Measurements from ENCODE around the gene DDRGK1. TPM values are rescaled to one million over a fixed set of nuclear protein-coding genes. Genes with fewer than 3 reads are reported as not detected.

The DDRGK1 gene
- total and polyA plus RNA-seq, 3 experiments from 2014 or later: 58.1 to 77.9 (median 75.3) TPM

DNA sequence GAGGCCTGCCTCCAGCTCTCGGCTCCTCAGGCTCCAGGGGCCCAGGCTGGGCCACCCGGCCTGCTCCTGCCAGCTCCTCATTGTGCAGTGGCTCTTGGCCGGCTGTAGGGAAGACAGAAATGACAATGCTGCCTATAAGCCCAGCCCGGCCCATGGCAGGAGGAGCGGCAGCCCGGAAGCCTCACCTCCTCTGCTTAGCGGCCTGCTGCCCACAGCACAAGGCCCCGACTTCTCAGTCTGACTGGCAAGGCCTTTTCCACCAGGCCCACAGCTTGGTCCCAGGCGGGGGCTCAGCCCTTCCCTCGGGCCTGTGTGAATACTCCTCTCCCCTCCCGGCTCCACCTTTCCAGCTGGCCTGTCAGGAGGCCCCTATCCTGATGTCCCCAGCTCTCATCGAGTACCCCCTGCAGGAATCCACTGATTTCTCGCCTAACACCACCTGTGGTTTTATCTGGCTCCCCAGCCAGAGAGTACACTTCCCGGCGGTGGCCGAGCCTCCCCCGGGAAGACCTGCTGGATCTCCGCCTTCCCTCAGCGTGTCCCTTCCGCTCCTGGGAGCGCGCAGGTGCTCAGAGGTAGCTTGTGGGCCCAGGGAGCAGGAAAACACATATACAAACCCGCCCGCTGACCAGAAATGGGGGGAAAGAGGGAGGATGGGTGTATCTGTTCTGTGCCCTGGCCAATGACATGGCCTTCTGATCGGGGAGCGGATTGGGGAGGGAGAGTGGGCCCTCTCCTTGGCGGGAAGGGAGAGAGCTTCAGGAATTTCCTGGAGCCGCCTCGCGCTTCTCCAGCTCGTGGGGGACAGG lies 963 bp downstream of the DDRGK1 start:
- ChIA-PET POLR2A (interaction anchor here (0.6 to 1.2 kb wide), 2 partner anchors 27 to 46 kb away, joined by 5 to 6 read pairs; no protein-coding TSS in a partner anchor), CTCF (interaction anchor here (1.5 kb wide), 1 partner anchor 150 kb away, joined by 6 read pairs; no protein-coding TSS in a partner anchor)
- Mint-ChIP-seq H3K4me3 (peak overlapping the region; percentile 93 to 97 (median 96)), H3K27ac (peak overlapping the region; percentile 95 to 99 (median 96)), H3K9me3 (no peaks in the 10 kb centered on the region), H3K27me3 (no peaks in the 10 kb centered on the region), H3K36me3 (peaks cover 0 to 41% (median 10%) of the 10 kb centered on the region in 3 donors), H3K4me1 (peaks cover 12 to 34% (median 18%) of the 10 kb centered on the region in 3 donors)
- peak overlapping the region; percentile 91 for H3K27ac ChIP-seq (ENCODE audit: low read depth, low read length)
- H3K4me1 ChIP-seq (ENCODE audit: insufficient read depth, low read length): peaks cover 14% of the 10 kb centered on the region
- H3K27me3 ChIP-seq (ENCODE audit: insufficient read depth, low read length, poor library complexity, severe bottlenecking): no peaks in the 10 kb centered on the region
- DNase-seq: peak in 4 of 5 donors; percentile 5 to 51 (median 14)
- peaks cover 22% of the 10 kb centered on the region for H3K36me3 ChIP-seq (ENCODE audit: insufficient read depth, low read length)
- H3K4me3 ChIP-seq (ENCODE audit: low read length): peak overlapping the region; percentile 97
- no peaks in the 10 kb centered on the region for H3K9me3 ChIP-seq (ENCODE audit: low read length)

DNA sequence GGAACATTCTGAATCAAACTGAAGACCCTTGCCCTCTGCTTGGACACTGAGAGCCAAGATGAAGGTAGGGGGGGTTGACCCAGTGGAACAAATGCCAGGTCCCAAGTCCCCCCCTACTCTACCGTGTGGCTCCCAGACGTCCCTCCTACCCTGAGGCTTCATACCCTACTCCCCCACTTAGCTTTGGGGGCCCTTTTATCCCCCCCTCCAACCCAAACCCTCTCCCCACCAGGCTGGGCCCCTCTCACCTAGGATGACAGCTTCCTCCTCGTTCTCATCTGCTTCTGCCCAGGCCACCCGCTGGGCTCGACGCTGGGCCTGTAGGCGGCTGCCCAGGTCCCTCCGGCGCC lies 1.5 kb downstream of the DDRGK1 start:
- Mint-ChIP-seq H3K4me1 (peaks cover 11 to 30% (median 17%) of the 10 kb centered on the region in 3 donors), H3K4me3 (peak overlapping the region; percentile 50 to 96 (median 93)), H3K36me3 (peaks cover 0 to 42% (median 10%) of the 10 kb centered on the region in 3 donors), H3K27me3 (no peaks in the 10 kb centered on the region), H3K27ac (peak overlapping the region in 6 of 8 donors; percentile 27 to 97 (median 94)), H3K9me3 (no peaks in the 10 kb centered on the region)
- peaks cover 22% of the 10 kb centered on the region for H3K36me3 ChIP-seq (ENCODE audit: insufficient read depth, low read length)
- peak overlapping the region; percentile 97 for H3K4me3 ChIP-seq (ENCODE audit: low read length)
- DNase-seq: no peak
- H3K27ac ChIP-seq (ENCODE audit: low read depth, low read length): peak overlapping the region; percentile 91
- no peaks in the 10 kb centered on the region for H3K9me3 ChIP-seq (ENCODE audit: low read length)
- H3K27me3 ChIP-seq (ENCODE audit: insufficient read depth, low read length, poor library complexity, severe bottlenecking): no peaks in the 10 kb centered on the region
- H3K4me1 ChIP-seq (ENCODE audit: insufficient read depth, low read length): peaks cover 13% of the 10 kb centered on the region
- POLR2A ChIA-PET: no interaction called here
- CTCF ChIA-PET: interaction anchor here (1.0 to 1.5 kb wide), 2 partner anchors 16 to 149 kb away, joined by 3 to 6 read pairs; no protein-coding TSS in a partner anchor

DNA sequence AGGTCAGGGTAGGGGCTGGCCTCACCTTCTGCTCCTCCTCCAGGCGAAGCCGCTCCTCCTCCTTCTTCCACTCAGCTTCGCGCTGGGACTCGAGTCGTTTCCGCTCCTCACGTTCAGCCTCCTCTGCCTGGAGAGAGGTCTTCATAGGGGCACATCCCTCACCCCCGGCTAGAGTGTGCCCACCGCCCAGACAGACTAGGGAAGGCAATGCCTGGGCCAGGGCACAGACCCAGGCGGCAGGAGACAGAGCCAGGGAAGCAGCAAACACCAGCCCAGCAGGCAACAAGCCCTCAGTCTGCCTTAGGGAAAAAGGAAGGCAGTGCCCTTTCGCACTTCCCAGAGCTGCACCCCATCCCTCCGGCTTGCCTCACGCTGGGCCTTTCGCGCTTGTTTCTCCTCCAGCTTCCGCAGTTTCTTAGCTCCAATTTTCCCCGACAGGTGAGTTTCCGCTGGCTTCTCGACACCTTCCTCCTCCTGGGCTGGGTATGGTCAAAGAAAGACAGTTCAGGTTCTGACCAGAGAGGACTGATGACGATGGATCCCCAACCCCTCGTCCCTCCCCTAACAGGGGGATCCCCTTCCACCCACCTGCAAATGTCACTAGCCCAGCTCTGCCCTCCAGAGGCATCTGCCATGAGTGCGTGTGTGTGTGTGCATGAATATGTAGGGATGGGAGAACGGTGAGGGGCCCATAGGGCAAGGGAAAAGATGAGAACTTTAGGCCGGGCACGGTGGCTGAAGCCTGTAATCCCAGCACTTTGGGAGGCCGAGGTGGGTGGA lies 4.3 kb downstream of the DDRGK1 start:
- H3K27me3 ChIP-seq (ENCODE audit: insufficient read depth, low read length, poor library complexity, severe bottlenecking): no peaks in the 10 kb centered on the region
- H3K4me3 ChIP-seq (ENCODE audit: low read length): no peak overlapping the region
- no peak overlapping the region for H3K27ac ChIP-seq (ENCODE audit: low read depth, low read length)
- peaks cover 24% of the 10 kb centered on the region for H3K36me3 ChIP-seq (ENCODE audit: insufficient read depth, low read length)
- Mint-ChIP-seq H3K36me3 (peaks cover 6 to 64% (median 18%) of the 10 kb centered on the region in 3 donors), H3K4me3 (peak overlapping the region in 1 of 7 donors; percentile 26), H3K27ac (peak overlapping the region in 2 of 8 donors; percentile 11 to 66), H3K4me1 (peaks cover 13 to 33% (median 22%) of the 10 kb centered on the region in 3 donors), H3K27me3 (no peaks in the 10 kb centered on the region), H3K9me3 (no peaks in the 10 kb centered on the region)
- H3K4me1 ChIP-seq (ENCODE audit: insufficient read depth, low read length): peaks cover 13% of the 10 kb centered on the region
- ChIA-PET CTCF (no interaction called here), POLR2A (no interaction called here)
- no peaks in the 10 kb centered on the region for H3K9me3 ChIP-seq (ENCODE audit: low read length)
- DNase-seq: peak in 1 of 5 donors; percentile 45

DNA sequence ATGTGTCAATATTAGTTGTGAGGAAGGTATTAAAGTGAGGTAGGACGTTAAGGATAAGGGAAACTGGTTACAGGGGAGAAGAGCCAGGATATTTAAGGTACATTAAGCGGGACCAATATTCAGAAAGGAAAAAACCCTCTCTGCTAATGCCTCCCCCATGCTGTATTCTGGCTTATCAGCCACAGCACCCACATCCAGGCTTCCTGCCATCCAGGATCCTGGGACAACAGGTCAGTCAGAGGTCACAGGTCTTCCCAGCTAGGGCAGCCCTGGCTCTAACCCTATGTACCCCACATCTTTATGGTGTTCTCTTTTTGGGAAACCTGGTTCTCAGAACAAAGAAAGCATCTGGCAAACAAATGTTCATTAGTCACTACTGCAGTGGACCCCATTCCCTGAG lies 5.3 kb downstream of the DDRGK1 start:
- H3K4me1 Mint-ChIP-seq: peaks cover 10 to 28% (median 17%) of the 10 kb centered on the region in 3 donors
- H3K4me3 Mint-ChIP-seq: peak overlapping the region in 2 of 7 donors; percentile 46 to 72
- peak overlapping the region in 3 of 8 donors; percentile 34 to 78 (median 66) for H3K27ac Mint-ChIP-seq
- ChIA-PET POLR2A (interaction anchor here (0.9 kb wide), 1 partner anchor 31 kb away, joined by 5 read pairs; no protein-coding TSS in a partner anchor), CTCF (no interaction called here)
- Histone ChIP-seq H3K9me3 (ENCODE audit: low read length) (no peaks in the 10 kb centered on the region), H3K27ac (ENCODE audit: low read depth, low read length) (no peak overlapping the region), H3K27me3 (ENCODE audit: insufficient read depth, low read length, poor library complexity, severe bottlenecking) (no peaks in the 10 kb centered on the region), H3K4me3 (ENCODE audit: low read length) (no peak overlapping the region), H3K4me1 (ENCODE audit: insufficient read depth, low read length) (peaks cover 13% of the 10 kb centered on the region), H3K36me3 (ENCODE audit: insufficient read depth, low read length) (peaks cover 33% of the 10 kb centered on the region)
- peak in 1 of 5 donors; percentile 7 for DNase-seq
- peaks cover 6 to 71% (median 19%) of the 10 kb centered on the region in 3 donors for H3K36me3 Mint-ChIP-seq
- H3K9me3 Mint-ChIP-seq: no peaks in the 10 kb centered on the region
- H3K27me3 Mint-ChIP-seq: no peaks in the 10 kb centered on the region

DNA sequence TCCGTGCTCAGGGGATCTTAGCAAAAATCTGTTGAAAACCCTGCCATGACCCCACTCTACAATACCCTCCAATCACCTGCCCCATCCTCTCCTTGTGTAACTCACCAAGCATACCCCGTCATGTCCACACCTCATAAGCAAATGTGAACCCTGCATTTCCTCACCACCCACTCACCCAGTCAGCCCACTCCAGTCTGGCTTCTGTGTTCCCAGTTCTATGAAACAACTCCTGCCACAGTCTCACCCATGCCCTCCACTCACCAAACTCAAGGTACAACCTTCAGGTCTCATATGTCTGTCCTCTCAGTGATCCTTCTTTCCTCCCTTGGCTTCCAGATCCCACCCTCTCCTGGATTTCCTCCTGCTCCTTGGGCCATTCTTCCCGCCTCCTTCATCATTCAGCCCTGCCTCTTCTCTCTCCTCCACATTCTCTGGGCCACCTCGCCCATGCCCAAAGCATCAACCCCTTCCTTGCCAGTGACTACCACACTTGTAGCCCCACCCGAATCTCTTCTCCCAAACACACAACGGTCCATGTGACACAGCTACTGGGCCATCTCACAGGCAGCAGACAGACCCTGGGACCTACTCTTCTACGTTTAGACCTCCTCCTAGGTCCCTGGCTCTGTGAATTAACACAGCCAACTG lies 8.8 kb downstream of the DDRGK1 start:
- Mint-ChIP-seq H3K9me3 (no peaks in the 10 kb centered on the region), H3K4me3 (peak overlapping the region in 1 of 7 donors; percentile 65), H3K36me3 (peaks cover 17 to 87% (median 25%) of the 10 kb centered on the region in 3 donors), H3K4me1 (peaks cover 1 to 10% (median 3%) of the 10 kb centered on the region in 3 donors), H3K27me3 (no peaks in the 10 kb centered on the region), H3K27ac (peak overlapping the region in 6 of 8 donors; percentile 66 to 90 (median 80))
- H3K4me1 ChIP-seq (ENCODE audit: insufficient read depth, low read length): no peaks in the 10 kb centered on the region
- CTCF ChIA-PET: no interaction called here
- DNase-seq: peak in 1 of 5 donors; percentile 24
- peaks cover 39% of the 10 kb centered on the region for H3K36me3 ChIP-seq (ENCODE audit: insufficient read depth, low read length)
- POLR2A ChIA-PET: no interaction called here
- H3K27ac ChIP-seq (ENCODE audit: low read depth, low read length): no peak overlapping the region
- H3K27me3 ChIP-seq (ENCODE audit: insufficient read depth, low read length, poor library complexity, severe bottlenecking): no peaks in the 10 kb centered on the region
- H3K9me3 ChIP-seq (ENCODE audit: low read length): no peaks in the 10 kb centered on the region
- H3K4me3 ChIP-seq (ENCODE audit: low read length): no peak overlapping the region

DNA sequence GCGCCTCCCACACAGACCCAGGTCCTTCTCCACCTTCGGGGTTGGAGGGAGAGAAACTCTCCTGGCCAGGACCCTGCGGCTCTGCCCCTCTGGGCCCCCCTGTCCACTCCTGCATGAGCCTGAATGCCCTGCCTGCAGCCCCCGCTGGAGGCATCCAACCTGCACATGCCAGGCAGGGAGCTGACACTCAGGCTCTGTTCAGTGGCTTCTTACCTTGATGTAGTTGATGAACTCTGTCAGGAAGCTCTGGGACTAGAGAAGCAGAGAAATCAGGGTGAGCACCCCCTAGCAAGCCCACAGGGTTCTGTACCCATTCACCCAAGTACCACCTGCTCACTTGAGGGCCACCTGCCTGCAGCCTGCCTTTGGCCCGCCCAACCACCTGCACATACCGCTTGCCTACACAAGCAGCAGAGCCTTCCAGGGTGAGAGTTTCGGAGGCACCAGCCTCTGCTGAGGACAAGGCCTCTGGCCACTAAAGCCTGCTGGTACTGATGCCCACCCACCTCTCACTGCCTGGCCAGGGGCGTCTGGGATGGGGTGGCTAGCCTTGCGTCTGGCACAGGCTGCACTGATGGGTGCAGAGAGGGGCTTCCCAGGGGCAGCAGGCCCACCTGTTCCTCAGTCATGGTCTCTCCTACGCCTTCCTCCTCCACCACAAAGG lies 9.7 kb downstream of the DDRGK1 start:
- H3K36me3 Mint-ChIP-seq: peaks cover 17 to 87% (median 22%) of the 10 kb centered on the region in 3 donors
- CTCF ChIA-PET: no interaction called here
- H3K27ac Mint-ChIP-seq: peak overlapping the region in 2 of 8 donors; percentile 54 to 69

DNA sequence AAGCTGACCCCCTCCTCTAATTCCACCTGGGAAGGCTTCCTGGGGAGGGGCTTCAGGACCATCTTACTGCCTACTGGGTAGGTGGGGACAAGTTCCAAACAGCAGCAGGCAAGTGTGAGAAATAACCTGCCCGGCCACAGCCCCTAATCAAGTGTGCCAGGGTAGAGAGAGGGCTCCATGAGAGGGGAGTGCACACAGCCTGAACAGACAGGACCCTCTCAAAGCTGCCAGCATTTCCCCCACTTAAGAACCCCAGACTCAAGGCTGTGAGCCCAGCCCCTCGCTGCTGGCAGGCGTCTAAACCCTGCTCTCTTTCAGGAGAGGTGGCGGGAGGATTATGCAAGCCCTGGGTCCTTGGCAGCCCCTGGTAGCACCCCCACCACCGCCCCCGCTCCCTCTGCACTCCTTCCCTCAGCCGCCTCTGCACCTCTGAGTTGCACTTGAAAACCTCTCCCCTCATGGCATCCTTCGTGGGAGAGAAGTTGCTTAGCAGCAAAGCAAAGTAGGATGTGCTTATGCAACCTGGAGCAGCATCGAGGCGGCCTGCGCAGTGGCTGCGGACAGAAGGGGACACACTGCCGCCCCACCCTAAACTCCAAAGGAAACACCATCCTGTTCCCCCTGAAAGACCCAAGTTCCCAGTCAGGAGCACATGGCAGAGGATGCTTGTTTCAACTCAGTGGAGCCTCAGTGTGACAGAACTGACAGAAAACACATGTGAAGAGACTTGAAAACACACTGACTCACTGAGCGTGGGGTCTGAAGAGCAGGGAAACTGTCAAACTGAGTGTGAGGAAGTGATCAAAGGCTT lies 10.5 kb downstream of the DDRGK1 start:
- Mint-ChIP-seq H3K9me3 (no peaks in the 10 kb centered on the region), H3K4me3 (no peak overlapping the region), H3K27me3 (no peaks in the 10 kb centered on the region), H3K4me1 (peaks cover 1 to 10% (median 3%) of the 10 kb centered on the region in 3 donors), H3K36me3 (peaks cover 17 to 87% (median 18%) of the 10 kb centered on the region in 3 donors), H3K27ac (peak overlapping the region in 1 of 8 donors; percentile 79)
- no peaks in the 10 kb centered on the region for H3K9me3 ChIP-seq (ENCODE audit: low read length)
- H3K36me3 ChIP-seq (ENCODE audit: insufficient read depth, low read length): peaks cover 27% of the 10 kb centered on the region
- H3K4me1 ChIP-seq (ENCODE audit: insufficient read depth, low read length): no peaks in the 10 kb centered on the region
- no peak overlapping the region for H3K4me3 ChIP-seq (ENCODE audit: low read length)
- CTCF ChIA-PET: no interaction called here
- peak in 1 of 5 donors; percentile 21 for DNase-seq
- POLR2A ChIA-PET: no interaction called here
- H3K27me3 ChIP-seq (ENCODE audit: insufficient read depth, low read length, poor library complexity, severe bottlenecking): no peaks in the 10 kb centered on the region
- no peak overlapping the region for H3K27ac ChIP-seq (ENCODE audit: low read depth, low read length)

More for the DNA sequence above, 9.7 kb downstream of the DDRGK1 start:
- Mint-ChIP-seq H3K4me1 (peaks cover 1 to 10% (median 3%) of the 10 kb centered on the region in 3 donors), H3K9me3 (no peaks in the 10 kb centered on the region), H3K4me3 (no peak overlapping the region), H3K27me3 (no peaks in the 10 kb centered on the region)
- POLR2A ChIA-PET: no interaction called here
- H3K9me3 ChIP-seq (ENCODE audit: low read length): no peaks in the 10 kb centered on the region
- H3K4me3 ChIP-seq (ENCODE audit: low read length): no peak overlapping the region
- no peaks in the 10 kb centered on the region for H3K27me3 ChIP-seq (ENCODE audit: insufficient read depth, low read length, poor library complexity, severe bottlenecking)
- H3K4me1 ChIP-seq (ENCODE audit: insufficient read depth, low read length): no peaks in the 10 kb centered on the region
- peaks cover 34% of the 10 kb centered on the region for H3K36me3 ChIP-seq (ENCODE audit: insufficient read depth, low read length)
- no peak overlapping the region for H3K27ac ChIP-seq (ENCODE audit: low read depth, low read length)
- peak in 1 of 5 donors; percentile 32 for DNase-seq
